DOHH2 (cell line): ENCODE data around the gene AIDA.

Source experiments
- EZH2phosphoT487 ChIP-seq: fragments of 200-600 bp; sonication (generic); IDR thresholded peaks from 2 replicates; pipeline ENCODE4 v1.6.1; 2017; ENCODE audit warnings: borderline replicate concordance, mild to moderate bottlenecking, antibody characterized with exemption, low read length, moderate library complexity, mixed read lengths
- TF ChIP-seq, protein P1 (sequence below): fragments of 200-600 bp; sonication (generic); IDR thresholded peaks from one replicate; pipeline ENCODE4 v1.5.1; 2014; ENCODE audit warnings: antibody characterized with exemption, mild to moderate bottlenecking, low read depth, low read length; ENCODE audit not compliant: poor library complexity, severe bottlenecking

DNA sequence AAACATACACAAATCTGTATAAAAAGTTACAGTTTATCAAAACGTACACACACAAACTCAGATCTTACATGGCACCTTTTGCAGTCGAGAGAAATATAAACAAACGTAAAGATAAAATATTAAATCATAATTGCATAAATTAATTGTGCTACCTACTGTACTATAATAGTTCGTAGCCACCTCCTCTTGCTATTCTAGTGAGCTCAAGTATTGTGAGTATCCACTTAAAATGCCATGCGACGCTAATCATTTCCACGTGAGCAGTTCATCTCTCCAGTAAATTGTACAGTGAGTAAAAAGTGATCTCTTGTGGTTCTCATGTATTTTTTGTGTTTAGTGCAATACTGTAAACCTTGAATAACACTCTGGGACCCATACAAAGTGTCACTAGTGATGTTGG is 88.1 kb downstream of the AIDA start:
- TF ChIP-seq, protein P1, sequence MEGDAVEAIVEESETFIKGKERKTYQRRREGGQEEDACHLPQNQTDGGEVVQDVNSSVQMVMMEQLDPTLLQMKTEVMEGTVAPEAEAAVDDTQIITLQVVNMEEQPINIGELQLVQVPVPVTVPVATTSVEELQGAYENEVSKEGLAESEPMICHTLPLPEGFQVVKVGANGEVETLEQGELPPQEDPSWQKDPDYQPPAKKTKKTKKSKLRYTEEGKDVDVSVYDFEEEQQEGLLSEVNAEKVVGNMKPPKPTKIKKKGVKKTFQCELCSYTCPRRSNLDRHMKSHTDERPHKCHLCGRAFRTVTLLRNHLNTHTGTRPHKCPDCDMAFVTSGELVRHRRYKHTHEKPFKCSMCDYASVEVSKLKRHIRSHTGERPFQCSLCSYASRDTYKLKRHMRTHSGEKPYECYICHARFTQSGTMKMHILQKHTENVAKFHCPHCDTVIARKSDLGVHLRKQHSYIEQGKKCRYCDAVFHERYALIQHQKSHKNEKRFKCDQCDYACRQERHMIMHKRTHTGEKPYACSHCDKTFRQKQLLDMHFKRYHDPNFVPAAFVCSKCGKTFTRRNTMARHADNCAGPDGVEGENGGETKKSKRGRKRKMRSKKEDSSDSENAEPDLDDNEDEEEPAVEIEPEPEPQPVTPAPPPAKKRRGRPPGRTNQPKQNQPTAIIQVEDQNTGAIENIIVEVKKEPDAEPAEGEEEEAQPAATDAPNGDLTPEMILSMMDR = no peak
- no peak for TF ChIP-seq EZH2phosphoT487
